Motor neuron (in vitro differentiated cells): Measurements from ENCODE around the gene TBC1D2. TPM values are rescaled to one million over a fixed set of nuclear protein-coding genes. Genes with fewer than 3 reads are reported as not detected.

Experiments used
- ATAC-seq, 8 experiments: fragments of 200-7000 bp; cut with Tn5 transposase; replicated peaks in 6 of 8; 2 replicates each; pipeline ENCODE4 v1.8.0; 2021; ENCODE audit warnings: mild to moderate bottlenecking in 8 of 8, moderate library complexity in 8 of 8
- H3K27ac ChIP-seq, 2 donors: fragments of 250-450 bp; sonication (Bioruptor Pico); 2 replicates each; pipeline ENCODE4 v1.9.0; 2021; ENCODE audit warnings: antibody characterized with exemption in 2 of 2, mild to moderate bottlenecking in 2 of 2, moderate library complexity in 1 of 2
- H3K4me1 ChIP-seq, 2 donors: fragments of 250-450 bp; sonication (Bioruptor Pico); replicated peaks in 1 of 2; 2 replicates each; pipeline ENCODE4 v1.6.1; 2021; ENCODE audit warnings: antibody characterized with exemption in 2 of 2, mild to moderate bottlenecking in 2 of 2, moderate library complexity in 1 of 2
- H3K4me3 ChIP-seq, 5 donors: fragments of 250-450 bp; sonication (Bioruptor Pico); 2 replicates each; pipeline ENCODE4 v1.9.0; 2021; ENCODE audit warnings: antibody characterized with exemption in 5 of 5, mild to moderate bottlenecking in 5 of 5, moderate library complexity in 4 of 5
- WGBS, 10 experiments: fragments of 450-650 bp; shearing (Covaris generic); methylation state at CpG; one replicate each; pipeline ENCODE4 v1.0.0; 2022; 5-methylcytosine and 5-hydroxymethylcytosine counted together
- in situ Hi-C, 9 experiments: fragments of 400-800 bp; cut with MboI; loops; one replicate each; pipeline ENCODE4 v1.15.0; 2021; ENCODE audit warnings: low sequenced_read_pairs in 9 of 9, low pct_unique_long_range_greater_than_20kb in 2 of 9; ENCODE audit not compliant: unreplicated experiment in 9 of 9
- total RNA-seq, 8 experiments: library from RNA; unstranded; fragments of 300-600 nt; gene quantifications; 2 replicates each; pipeline versions ENCODE4 v1.2.3 to v1.2.4, GENCODE V29; 2022

Gene TBC1D2
- total RNA-seq, 8 experiments from 2014 or later = 0.79 to 10.6 (median 2.1) TPM

DNA sequence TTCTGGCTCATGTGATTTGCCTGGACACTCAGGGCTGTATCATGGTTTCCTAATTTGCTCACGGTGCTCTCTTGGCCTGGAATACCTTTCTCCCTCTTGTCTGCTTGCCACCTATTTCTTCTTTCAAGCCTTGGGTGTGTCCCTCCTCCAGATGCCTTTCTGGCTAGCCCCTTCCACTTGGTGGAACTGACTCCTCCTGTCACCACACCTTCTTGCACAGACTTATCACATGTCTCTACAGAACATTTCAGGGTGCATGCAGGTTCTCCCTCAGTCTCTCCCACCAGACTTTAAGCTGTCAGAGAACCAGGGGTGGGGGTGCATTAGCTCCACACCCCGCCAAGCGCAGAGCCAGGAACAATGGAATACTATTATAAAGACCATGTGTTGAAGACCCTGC lies 1.9 kb downstream of the TBC1D2 start:
- ATAC-seq = no peak
- Histone ChIP-seq H3K4me3 (no peak overlapping the region), H3K27ac (no peak overlapping the region), H3K4me1 (peaks cover 0 to 3% of the 10 kb centered on the region in 2 donors)
- in situ Hi-C loops = loop anchor here in 5 of 9 experiments (25.0 kb wide), 6 partner anchors 141 to 541 kb away; partner anchors contain the start of genes HEMGN (in 1 of the 5), NANS (in 1 of the 5), TRIM14 (in 1 of the 5) and TRMO (in 1 of the 5)
- 60 to 93% (median 70%) methylated on average over 1 to 3 of the region's 3 CpGs; no CpG with 5 or more reads in 3 of the 10 experiments for WGBS, 10 experiments

DNA sequence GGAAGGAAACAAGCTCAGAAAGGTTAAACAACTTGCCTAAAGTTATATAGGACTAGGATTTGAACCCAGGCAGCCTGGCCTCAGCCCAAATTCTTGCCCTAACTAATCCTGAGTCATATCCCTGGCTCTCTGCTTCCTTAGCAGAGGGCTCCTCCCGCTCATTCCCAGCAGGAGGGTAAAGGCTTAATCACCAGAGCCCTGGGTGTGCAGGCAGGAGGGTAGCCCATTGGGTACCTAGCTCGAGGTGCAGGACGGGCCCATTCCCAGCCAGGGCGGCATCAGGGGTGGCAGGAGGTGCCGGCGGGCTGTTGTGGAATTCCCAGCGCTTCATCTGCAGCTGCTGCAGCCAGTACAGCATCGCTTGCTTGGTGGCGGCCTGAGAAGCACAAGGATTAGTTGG lies 3.9 kb downstream of the TBC1D2 start:
- Histone ChIP-seq H3K4me1 (no peaks in the 10 kb centered on the region), H3K4me3 (no peak overlapping the region), H3K27ac (no peak overlapping the region)
- ATAC-seq = no peak
- in situ Hi-C loops = loop anchor here in 5 of 9 experiments (25.0 kb wide), 6 partner anchors 139 to 539 kb away; partner anchors contain the start of genes HEMGN (in 1 of the 5), NANS (in 1 of the 5), TRIM14 (in 1 of the 5) and TRMO (in 1 of the 5)
- 40 to 90% (median 86%) methylated on average over 1 to 5 of the region's 9 CpGs; no CpG with 5 or more reads in 5 of the 10 experiments for WGBS, 10 experiments

DNA sequence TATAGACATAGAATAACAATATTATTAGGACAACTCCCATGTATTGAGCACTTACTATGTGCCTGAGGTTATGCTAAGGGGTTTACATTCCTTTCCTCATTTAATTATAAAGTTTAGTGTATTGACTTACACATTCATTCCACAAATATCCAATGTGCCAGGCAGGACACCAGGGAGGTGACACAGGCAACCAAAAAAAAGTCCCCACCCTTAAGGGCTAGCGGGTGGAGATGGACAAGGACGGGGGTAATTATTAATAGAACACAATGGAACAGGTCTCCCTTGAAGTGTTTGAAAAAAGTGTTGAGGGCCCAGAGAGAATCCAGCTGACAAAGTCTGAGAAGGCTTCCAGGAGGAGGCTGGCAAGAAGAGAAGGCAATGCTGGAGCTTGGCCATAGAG lies 5.7 kb downstream of the TBC1D2 start:
- in situ Hi-C loops = loop anchor here in 5 of 9 experiments (25.0 kb wide), 6 partner anchors 137 to 537 kb away; partner anchors contain the start of genes HEMGN (in 1 of the 5), NANS (in 1 of the 5), TRIM14 (in 1 of the 5) and TRMO (in 1 of the 5)
- Histone ChIP-seq H3K4me1 (no peaks in the 10 kb centered on the region), H3K4me3 (no peak overlapping the region), H3K27ac (no peak overlapping the region)
- 8 to 100% (median 46%) methylated on average over 2 of the region's 2 CpGs; no CpG with 5 or more reads in 2 of the 10 experiments for WGBS, 10 experiments
- no peak for ATAC-seq

GRCh38 chr9:98248737-98249474 lies 6.5 kb downstream of the TBC1D2 start:
- Histone ChIP-seq H3K4me3 (no peak overlapping the region), H3K27ac (no peak overlapping the region), H3K4me1 (peaks cover 4 to 5% of the 10 kb centered on the region in 2 donors)
- in situ Hi-C loops = no loop called here
- WGBS, 10 experiments = 23 to 100% (median 64%) methylated on average over 1 to 11 of the region's 16 CpGs
- ATAC-seq = peak in 3 of 8 experiments; percentile 41 to 90 (median 89)

GRCh38 chr9:98247831-98248657 lies 7.4 kb downstream of the TBC1D2 start:
- in situ Hi-C loops = no loop called here
- Histone ChIP-seq H3K4me1 (peaks cover 9% of the 10 kb centered on the region in 2 donors), H3K27ac (no peak overlapping the region), H3K4me3 (no peak overlapping the region)
- ATAC-seq = no peak
- 17 to 100% (median 80%) methylated on average over 1 to 3 of the region's 8 CpGs; no CpG with 5 or more reads in 3 of the 10 experiments for WGBS, 10 experiments

DNA sequence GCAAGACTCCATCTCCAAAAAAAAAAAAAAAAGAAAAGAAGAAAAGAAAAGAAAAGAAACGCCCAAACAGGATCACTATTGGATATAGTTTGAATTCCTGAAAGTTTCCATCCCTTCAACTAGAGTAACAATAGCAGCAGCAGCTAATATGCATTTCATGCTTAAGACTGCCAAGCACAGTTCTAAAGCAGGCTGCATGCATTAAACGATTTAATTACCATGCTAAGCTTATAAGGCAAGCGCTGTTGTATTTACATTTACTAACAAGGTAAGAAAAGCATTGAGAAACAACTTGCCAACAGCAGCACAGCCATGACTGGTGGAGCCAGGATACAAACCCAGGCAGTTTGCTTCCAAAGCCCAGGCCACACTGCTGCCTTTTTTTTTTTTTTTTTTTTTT lies 13.0 kb downstream of the TBC1D2 start:
- 25 to 87% (median 60%) methylated on average over 1 to 3 of the region's 3 CpGs for WGBS, 10 experiments
- no peak overlapping the region for H3K27ac ChIP-seq
- peaks cover 9% of the 10 kb centered on the region in 2 donors for H3K4me1 ChIP-seq
- H3K4me3 ChIP-seq = no peak overlapping the region
- ATAC-seq = peak in 3 of 8 experiments; percentile 76 to 94 (median 76)
- in situ Hi-C loops = no loop called here

- Histone ChIP-seq H3K4me1 (peaks cover 9% of the 10 kb centered on the region in 2 donors), H3K4me3 (no peak overlapping the region), H3K27ac (no peak overlapping the region)
- in situ Hi-C loops = no loop called here
- WGBS, 10 experiments = 46 to 100% (median 74%) methylated on average over 1 to 6 of the region's 8 CpGs; no CpG with 5 or more reads in 1 of the 10 experiments
- peak in 2 of 8 experiments; percentile 30 to 39 for ATAC-seq
Measured at GRCh38 chr9:98241357-98242300, 13.8 kb downstream of the TBC1D2 start.

DNA sequence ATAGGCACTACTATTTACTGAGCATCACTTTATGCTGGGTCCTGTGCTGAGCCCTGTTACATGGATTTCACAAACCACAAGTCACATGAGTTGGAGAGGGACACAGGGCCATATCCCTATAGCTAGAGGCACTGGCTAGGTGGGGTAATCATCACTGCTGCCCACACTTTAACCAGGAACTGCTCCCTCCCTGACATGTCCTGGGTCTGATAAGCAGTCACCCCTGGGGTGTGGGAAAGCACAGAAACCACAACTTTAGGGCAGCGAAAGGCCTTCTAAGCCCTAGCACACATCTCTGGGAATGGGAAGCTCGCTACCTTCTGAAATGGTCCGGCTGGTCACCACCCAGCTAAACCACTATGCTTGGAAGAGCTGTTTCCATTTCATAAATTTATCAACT lies 15.0 kb downstream of the TBC1D2 start:
- no peak for ATAC-seq
- no peak overlapping the region for H3K27ac ChIP-seq
- WGBS, 10 experiments = 67 to 95% (median 89%) methylated on average over 1 to 3 of the region's 3 CpGs; no CpG with 5 or more reads in 6 of the 10 experiments
- H3K4me3 ChIP-seq = no peak overlapping the region
- in situ Hi-C loops = no loop called here
- peaks cover 9% of the 10 kb centered on the region in 2 donors for H3K4me1 ChIP-seq

GRCh38 chr9:98236901-98237487 lies 18.5 kb downstream of the TBC1D2 start:
- Histone ChIP-seq H3K4me3 (no peak overlapping the region), H3K27ac (no peak overlapping the region), H3K4me1 (no peaks in the 10 kb centered on the region)
- WGBS, 10 experiments = 72 to 100% (median 99%) methylated on average over 1 to 7 of the region's 8 CpGs
- no peak for ATAC-seq
- in situ Hi-C loops = no loop called here

DNA sequence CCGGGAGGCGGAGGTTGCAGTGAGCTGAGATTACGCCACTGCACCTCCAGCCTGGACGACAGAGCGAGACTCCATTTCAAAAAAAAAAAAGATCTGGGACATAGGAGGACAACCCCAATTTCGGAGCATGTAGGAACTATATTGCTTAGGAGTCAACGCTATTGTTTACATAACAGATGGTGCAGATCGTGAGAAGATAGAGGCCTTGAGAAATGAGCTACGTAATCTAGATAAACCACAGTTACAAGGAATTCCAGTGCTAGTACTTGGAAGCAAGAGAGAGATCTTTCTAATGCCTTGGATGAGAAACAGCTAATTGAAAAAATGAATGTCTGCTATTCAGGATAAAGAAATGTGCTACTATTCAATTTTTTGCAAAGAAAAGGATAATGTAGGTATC lies 20.3 kb downstream of the TBC1D2 start:
- no peak for ATAC-seq
- 40 to 96% (median 92%) methylated on average over 1 to 9 of the region's 9 CpGs; no CpG with 5 or more reads in 2 of the 10 experiments for WGBS, 10 experiments
- H3K27ac ChIP-seq = no peak overlapping the region
- in situ Hi-C loops = no loop called here
- no peaks in the 10 kb centered on the region for H3K4me1 ChIP-seq
- H3K4me3 ChIP-seq = no peak overlapping the region

GRCh38 chr9:98234245-98234825 lies 21.1 kb downstream of the TBC1D2 start:
- Histone ChIP-seq H3K4me1 (no peaks in the 10 kb centered on the region), H3K4me3 (no peak overlapping the region), H3K27ac (no peak overlapping the region)
- no peak for ATAC-seq
- 57 to 100% (median 84%) methylated on average over 1 to 8 of the region's 9 CpGs for WGBS, 10 experiments
- in situ Hi-C loops = no loop called here
